Psoas muscle (tissue), 8 donors: ENCODE data around the gene ARHGEF17. TPM values are rescaled to one million over a fixed set of nuclear protein-coding genes. Genes with fewer than 3 reads are reported as not detected.
A peak's percentile ranks its signal among the peaks of the same experiment; 100 is the strongest.

Source experiments
- ATAC-seq, 4 donors: fragments of 200-7000 bp; cut with Tn5 transposase; one replicate each; pipeline ENCODE4 v1.9.1; 2020; ENCODE audit warnings: moderate library complexity in 3 of 4, mild to moderate bottlenecking in 2 of 4
- DNase-seq, 2 donors: peaks; one replicate each; pipeline ENCODE4 v3.0.0-alpha.2; 2020
- H3K27ac ChIP-seq: fragments of 200-600 bp; one replicate; pipeline ENCODE4 v1.8.0; 2022
- H3K27me3 ChIP-seq, 3 donors: fragments of 200-600 bp in 1 of 3; one replicate each; pipeline versions ENCODE4 v1.6.1 to v1.8.0; 2013 to 2022; ENCODE audit warnings: low read length in 2 of 3, mild to moderate bottlenecking in 2 of 3, moderate library complexity in 1 of 3; ENCODE audit not compliant: insufficient read depth in 3 of 3
- H3K36me3 ChIP-seq, 2 donors: fragments of 200-600 bp in 1 of 2; one replicate each; pipeline versions ENCODE4 v1.6.1 to v1.8.0; 2013 to 2022; ENCODE audit warnings: low read depth in 1 of 2, mild to moderate bottlenecking in 1 of 2, moderate library complexity in 1 of 2; ENCODE audit not compliant: insufficient read depth in 1 of 2
- H3K4me1 ChIP-seq: fragments of 200-600 bp; one replicate; pipeline ENCODE4 v1.8.0; 2022
- H3K4me3 ChIP-seq: fragments of 200-600 bp; one replicate; pipeline ENCODE4 v1.8.0; 2022; ENCODE audit warnings: mild to moderate bottlenecking
- H3K9me3 ChIP-seq: fragments of 200-600 bp; one replicate; pipeline ENCODE4 v1.8.0; 2022
- WGBS, 3 donors: extraction: QIAGEN DNeasy Blood & Tissue Kit; methylation state at CpG; one replicate each; pipeline versions ENCODE4 v1.1.6 to v1.1.7; 2013; 5-methylcytosine and 5-hydroxymethylcytosine counted together
- intact Hi-C, 2 donors: fragments of 100-400 bp; cut with DNase I; formaldehyde crosslinking; loops; one replicate each; pipeline versions ENCODE4 v1.11.0 to v1.14.2; 2022
- polyA plus RNA-seq, 3 donors: library from polyadenylated mRNA; stranded (reverse); fragments of 200-250 nt; gene quantifications; one replicate each; pipeline ENCODE4 v1.2.3, GENCODE V29; 2013
- total RNA-seq, 4 donors: library from RNA; stranded (reverse); fragmentation: NEBNext Ultra II Directional in 2 of 4; extraction: Animal tissue kit (Norgen Biotek cat#: 25700) in 2 of 4; gene quantifications; one replicate each; pipeline versions ENCODE4 v1.2.1 to v1.2.4, GENCODE V29; 2021 to 2023
- TF ChIP-seq, protein P1 (sequence below): fragments of 200-600 bp; IDR thresholded peaks from one replicate; pipeline ENCODE4 v1.8.0; 2022; ENCODE audit warnings: antibody characterized with exemption
- donor health status: healthy with polysubstance abuse.
- donor health status: DM: no; HTN: no; CAD: no; lungs with moderate emphysema.
- donor health status: Bipolar disorder and iron deficiency.
- donor health status: healthy.
- donor health status: DM: yes; HTN: yes; CAD: no.
- donor health status: DM: no; HTN: no; CAD: no.
- donor health status: DM: no; HTN: no; CAD: no.
- donor health status: DM: yes; HTN: yes; CAD: no.

The ARHGEF17 gene
- total and polyA plus RNA-seq, 7 donors, result 5.7 to 38.4 (median 10.8) TPM

GRCh38 chr11:73412308-73412707, 104.2 kb downstream of the ARHGEF17 start:
- Histone ChIP-seq H3K27me3 (no peaks in the 10 kb centered on the region), H3K9me3 (no peaks in the 10 kb centered on the region), H3K4me3 (no peak overlapping the region), H3K36me3 (peaks cover 2 to 41% of the 10 kb centered on the region in 2 donors), H3K4me1 (peaks cover 29% of the 10 kb centered on the region), H3K27ac (no peak overlapping the region)
- 70 to 77% (median 70%) methylated on average over 3 of the region's 3 CpGs for WGBS, 3 donors
- TF ChIP-seq, protein P1, sequence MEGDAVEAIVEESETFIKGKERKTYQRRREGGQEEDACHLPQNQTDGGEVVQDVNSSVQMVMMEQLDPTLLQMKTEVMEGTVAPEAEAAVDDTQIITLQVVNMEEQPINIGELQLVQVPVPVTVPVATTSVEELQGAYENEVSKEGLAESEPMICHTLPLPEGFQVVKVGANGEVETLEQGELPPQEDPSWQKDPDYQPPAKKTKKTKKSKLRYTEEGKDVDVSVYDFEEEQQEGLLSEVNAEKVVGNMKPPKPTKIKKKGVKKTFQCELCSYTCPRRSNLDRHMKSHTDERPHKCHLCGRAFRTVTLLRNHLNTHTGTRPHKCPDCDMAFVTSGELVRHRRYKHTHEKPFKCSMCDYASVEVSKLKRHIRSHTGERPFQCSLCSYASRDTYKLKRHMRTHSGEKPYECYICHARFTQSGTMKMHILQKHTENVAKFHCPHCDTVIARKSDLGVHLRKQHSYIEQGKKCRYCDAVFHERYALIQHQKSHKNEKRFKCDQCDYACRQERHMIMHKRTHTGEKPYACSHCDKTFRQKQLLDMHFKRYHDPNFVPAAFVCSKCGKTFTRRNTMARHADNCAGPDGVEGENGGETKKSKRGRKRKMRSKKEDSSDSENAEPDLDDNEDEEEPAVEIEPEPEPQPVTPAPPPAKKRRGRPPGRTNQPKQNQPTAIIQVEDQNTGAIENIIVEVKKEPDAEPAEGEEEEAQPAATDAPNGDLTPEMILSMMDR, result no peak
- intact Hi-C loops, result no loop called here
- DNase-seq (no peak), ATAC-seq (no peak)

DNA sequence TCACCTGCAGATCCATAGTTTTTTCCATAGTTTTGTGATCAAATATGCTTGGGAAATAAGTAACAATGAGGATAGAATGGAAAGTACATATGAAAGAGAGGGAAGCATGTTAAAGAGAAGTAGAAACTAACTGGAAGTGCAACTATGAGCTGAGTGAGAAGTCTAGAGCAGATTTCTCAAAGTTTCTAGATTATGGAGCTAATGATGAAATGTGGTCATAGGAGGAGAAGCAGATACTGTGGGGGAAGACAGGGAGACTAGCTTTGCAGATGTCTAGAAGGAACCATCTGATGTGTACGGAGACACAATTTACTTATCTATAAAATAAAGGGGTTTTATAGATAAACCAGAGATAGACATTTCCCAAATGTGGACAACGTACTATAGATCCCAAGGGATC, 105.2 kb downstream of the ARHGEF17 start:
- H3K9me3 ChIP-seq, result no peaks in the 10 kb centered on the region
- peaks cover 29% of the 10 kb centered on the region for H3K4me1 ChIP-seq
- H3K27ac ChIP-seq, result no peak overlapping the region
- H3K36me3 ChIP-seq, result peaks cover 2 to 33% of the 10 kb centered on the region in 2 donors
- 85 to 89% (median 86%) methylated on average over 2 of the region's 2 CpGs for WGBS, 3 donors
- no peak overlapping the region for H3K4me3 ChIP-seq
- intact Hi-C loops, result no loop called here
- no peak for DNase-seq
- no peaks in the 10 kb centered on the region for H3K27me3 ChIP-seq
- TF ChIP-seq, protein P1, result no peak
- ATAC-seq, result no peak

GRCh38 chr11:73414977-73415651, 107.0 kb downstream of the ARHGEF17 start:
- TF ChIP-seq, protein P1, result no peak
- WGBS, 3 donors, result 39 to 70% (median 58%) methylated on average over 1 of the region's 1 CpG
- ATAC-seq, result peak; percentile 51 to 87 (median 66)
- DNase-seq, result no peak
- H3K4me1 ChIP-seq, result peaks cover 29% of the 10 kb centered on the region
- intact Hi-C loops, result no loop called here
- no peaks in the 10 kb centered on the region for H3K9me3 ChIP-seq
- H3K27me3 ChIP-seq, result no peaks in the 10 kb centered on the region
- peak overlapping the region; percentile 53 for H3K27ac ChIP-seq
- H3K4me3 ChIP-seq, result no peak overlapping the region
- H3K36me3 ChIP-seq, result peaks cover 5 to 32% of the 10 kb centered on the region in 2 donors

DNA sequence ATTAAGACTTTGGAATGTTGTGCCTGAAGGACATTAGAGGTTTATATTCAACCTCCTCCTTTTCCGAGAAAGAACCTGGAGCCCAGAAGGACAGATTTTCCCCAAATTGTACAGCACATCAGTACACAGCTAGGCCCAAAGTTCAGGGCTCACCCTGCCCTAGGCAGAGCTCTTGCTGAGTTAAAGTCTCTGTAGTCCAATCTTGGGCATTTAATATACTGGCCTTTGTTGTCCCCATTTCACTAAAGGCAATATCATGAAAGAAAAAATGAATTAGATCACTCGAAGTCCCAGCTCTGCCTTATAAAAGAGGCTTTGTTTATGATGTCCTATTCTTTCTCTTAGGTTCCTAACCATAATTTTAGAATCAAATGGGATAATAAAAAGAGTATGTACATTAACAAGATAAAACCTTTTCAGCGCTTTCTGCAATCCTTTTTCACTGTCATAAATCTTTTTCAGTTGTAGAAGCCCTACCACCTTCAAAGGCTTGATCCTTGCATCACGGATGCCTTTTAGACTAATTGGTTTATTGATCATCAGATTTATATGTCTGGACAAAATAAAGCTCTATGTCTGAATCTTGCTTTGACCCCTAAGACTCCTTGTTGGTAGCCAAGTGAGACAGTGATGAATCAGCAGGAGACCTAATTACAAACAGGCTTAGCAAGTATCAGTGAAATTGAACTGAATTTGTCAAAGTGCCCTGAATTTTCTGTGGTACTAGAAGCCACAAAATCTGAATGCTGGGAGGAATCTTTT, 108.0 kb downstream of the ARHGEF17 start:
- peaks cover 29% of the 10 kb centered on the region for H3K4me1 ChIP-seq
- ATAC-seq (no peak), DNase-seq (no peak)
- 85 to 89% (median 85%) methylated on average over 4 of the region's 4 CpGs for WGBS, 3 donors
- TF ChIP-seq, protein P1, result no peak
- peaks cover 5 to 32% of the 10 kb centered on the region in 2 donors for H3K36me3 ChIP-seq
- H3K9me3 ChIP-seq, result no peaks in the 10 kb centered on the region
- H3K27me3 ChIP-seq, result no peaks in the 10 kb centered on the region
- intact Hi-C loops, result no loop called here
- no peak overlapping the region for H3K4me3 ChIP-seq
- H3K27ac ChIP-seq, result peak overlapping the region; percentile 53
